ENCODE data around the gene CLSTN2.

DNA sequence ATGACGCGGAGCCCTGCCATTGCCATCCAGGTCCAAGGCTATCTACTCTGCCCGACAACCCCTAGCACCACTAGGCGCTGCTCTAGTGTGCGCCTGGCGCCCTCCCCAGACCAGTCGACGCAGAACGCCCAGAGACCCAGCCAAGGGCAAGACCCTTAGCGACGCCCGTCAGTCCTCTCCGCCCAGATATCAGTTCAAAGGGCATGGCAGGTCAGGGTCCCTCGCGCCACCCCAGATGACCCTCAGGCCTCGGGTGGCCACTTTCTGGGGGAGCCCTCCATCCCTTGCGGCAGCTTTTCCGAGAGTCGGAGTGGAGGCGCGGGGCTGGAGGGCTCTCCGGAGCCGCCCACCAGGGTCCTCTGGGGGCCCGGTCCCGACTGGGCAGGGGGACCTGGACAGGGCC, 371 bp upstream of the CLSTN2 start:
- TF ChIP-seq, protein P1, sequence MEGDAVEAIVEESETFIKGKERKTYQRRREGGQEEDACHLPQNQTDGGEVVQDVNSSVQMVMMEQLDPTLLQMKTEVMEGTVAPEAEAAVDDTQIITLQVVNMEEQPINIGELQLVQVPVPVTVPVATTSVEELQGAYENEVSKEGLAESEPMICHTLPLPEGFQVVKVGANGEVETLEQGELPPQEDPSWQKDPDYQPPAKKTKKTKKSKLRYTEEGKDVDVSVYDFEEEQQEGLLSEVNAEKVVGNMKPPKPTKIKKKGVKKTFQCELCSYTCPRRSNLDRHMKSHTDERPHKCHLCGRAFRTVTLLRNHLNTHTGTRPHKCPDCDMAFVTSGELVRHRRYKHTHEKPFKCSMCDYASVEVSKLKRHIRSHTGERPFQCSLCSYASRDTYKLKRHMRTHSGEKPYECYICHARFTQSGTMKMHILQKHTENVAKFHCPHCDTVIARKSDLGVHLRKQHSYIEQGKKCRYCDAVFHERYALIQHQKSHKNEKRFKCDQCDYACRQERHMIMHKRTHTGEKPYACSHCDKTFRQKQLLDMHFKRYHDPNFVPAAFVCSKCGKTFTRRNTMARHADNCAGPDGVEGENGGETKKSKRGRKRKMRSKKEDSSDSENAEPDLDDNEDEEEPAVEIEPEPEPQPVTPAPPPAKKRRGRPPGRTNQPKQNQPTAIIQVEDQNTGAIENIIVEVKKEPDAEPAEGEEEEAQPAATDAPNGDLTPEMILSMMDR (IDR thresholded peaks at IDR 0.05 in 8 of 11, conservative IDR thresholded peaks at IDR 0.05 in 3 of 11), result no peak
- TF ChIP-seq POLR2AphosphoS5 (IDR thresholded peaks at IDR 0.05), result no peak
